ENCODE results near the gene C1RL. TPM values are rescaled to one million over a fixed set of nuclear protein-coding genes. Genes with fewer than 3 reads are reported as not detected.

C1RL gene
- total and polyA plus RNA-seq, 2 experiments from 2014 or later = 26.4 to 64.5 TPM

DNA sequence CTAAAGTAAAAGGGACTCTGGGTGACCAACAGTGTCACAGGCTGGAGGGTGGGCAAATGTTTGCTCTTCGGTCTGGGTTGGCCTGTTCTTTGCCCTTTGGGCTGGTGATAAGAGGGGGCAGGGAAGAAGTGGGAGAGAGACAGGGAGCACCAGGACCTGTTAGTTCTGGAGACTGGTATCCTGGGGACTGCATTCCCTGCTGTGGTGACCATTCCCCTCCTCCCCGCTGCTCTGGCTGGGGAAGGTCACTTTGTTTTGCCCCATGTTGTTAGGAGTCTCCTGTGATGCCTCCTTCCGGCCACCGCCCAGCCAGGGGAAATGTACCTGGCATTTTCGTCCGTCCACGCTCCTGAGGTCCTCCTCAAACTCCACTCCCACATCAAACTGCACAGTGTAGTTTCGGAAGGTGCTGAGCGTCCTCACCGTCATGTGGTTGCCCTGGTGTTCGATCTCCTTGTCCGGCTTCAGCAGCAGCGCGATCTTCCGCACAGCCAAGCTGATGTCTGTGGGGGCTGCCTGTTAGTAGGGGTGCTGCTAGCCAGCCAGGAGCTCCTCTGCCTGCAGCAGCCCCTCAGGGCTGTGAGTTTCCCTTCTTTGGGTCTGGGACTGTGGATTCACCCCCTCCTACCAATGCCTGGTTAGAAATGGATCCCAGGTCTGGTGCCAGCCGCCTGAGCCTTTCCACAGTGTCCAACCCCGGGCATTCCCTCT, 19.1 kb upstream of the C1RL start:
- 75% methylated on average over 17 of the region's 17 CpGs for whole genome bisulfite sequencing (ENCODE audit: low lambda C conversion rate, missing lambda C conversion rate)
- Histone ChIP-seq H3K36me3 (replicated peaks; ENCODE audit: insufficient read depth, low read depth) (no peaks in the 10 kb centered on the region), H3K4me3 (no peak overlapping the region), H3K9me3 (ENCODE audit: low read depth) (no peaks in the 10 kb centered on the region), H4K20me1 (ENCODE audit: insufficient read depth, poor library complexity, severe bottlenecking) (no peaks in the 10 kb centered on the region), H3K27me3 (no peaks in the 10 kb centered on the region), H3K4me1 (ENCODE audit: insufficient read depth) (peaks cover 6% of the 10 kb centered on the region), H3K4me2 (peak overlapping the region; percentile 100), H3K27ac (peak overlapping the region; percentile 89), H3K9me2 (replicated peaks; ENCODE audit: insufficient read depth) (no peaks in the 10 kb centered on the region), H3K79me2 (peaks cover 7% of the 10 kb centered on the region), H2AFZ (no peak overlapping the region)
- no peak for TF ChIP-seq CTCF (IDR thresholded peaks at IDR 0.05; ENCODE audit: poor library complexity)
- no peak for TF ChIP-seq EZH2 (IDR thresholded peaks at IDR 0.05; ENCODE audit: borderline replicate concordance)
- no peak for TF ChIP-seq EZH2phosphoT487 (IDR thresholded peaks at IDR 0.05; ENCODE audit: low read depth, severe bottlenecking, unreplicated experiment)
- DNase-seq (ENCODE audit: low spot score) = no peak

DNA sequence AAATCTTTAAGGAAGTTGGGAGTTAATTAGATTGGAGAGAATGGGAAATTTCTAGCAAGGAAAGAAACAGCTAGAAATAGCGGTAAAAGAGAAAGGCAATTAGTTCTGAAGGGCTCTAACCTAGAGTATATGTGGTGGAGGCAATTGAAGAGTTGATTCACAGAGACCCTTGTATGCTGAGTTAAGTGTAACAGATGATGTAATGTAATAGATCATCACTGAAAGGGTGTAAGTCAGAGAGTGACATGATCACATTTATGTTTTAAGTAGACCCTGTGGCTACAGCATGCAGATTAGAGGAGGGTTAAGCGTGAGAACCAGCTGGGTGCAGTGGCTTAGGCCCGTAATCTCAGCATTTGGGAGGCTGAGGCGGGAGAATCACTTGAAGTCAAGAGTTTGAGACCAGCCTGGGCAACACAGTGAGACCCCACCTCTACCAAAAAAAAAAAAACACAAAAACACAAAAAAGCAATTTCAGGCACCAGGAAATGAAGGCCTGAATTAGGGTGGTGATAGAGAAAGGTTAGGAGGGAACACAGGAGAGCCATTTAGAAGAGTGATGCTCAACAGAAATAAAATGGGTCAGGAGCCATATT, 16.7 kb upstream of the C1RL start:
- Histone ChIP-seq H2AFZ (no peak overlapping the region), H3K9me3 (ENCODE audit: low read depth) (no peaks in the 10 kb centered on the region), H3K9me2 (replicated peaks; ENCODE audit: insufficient read depth) (no peaks in the 10 kb centered on the region), H3K4me1 (ENCODE audit: insufficient read depth) (peaks cover 6% of the 10 kb centered on the region), H3K79me2 (no peaks in the 10 kb centered on the region), H3K4me2 (no peak overlapping the region), H3K4me3 (no peak overlapping the region), H3K27ac (no peak overlapping the region), H4K20me1 (ENCODE audit: insufficient read depth, poor library complexity, severe bottlenecking) (no peaks in the 10 kb centered on the region), H3K27me3 (no peaks in the 10 kb centered on the region), H3K36me3 (replicated peaks; ENCODE audit: insufficient read depth, low read depth) (no peaks in the 10 kb centered on the region)
- DNase-seq (ENCODE audit: low spot score) = no peak
- 87% methylated on average over 4 of the region's 4 CpGs for WGBS (ENCODE audit: low lambda C conversion rate, missing lambda C conversion rate)
- TF ChIP-seq EZH2phosphoT487 (IDR thresholded peaks at IDR 0.05; ENCODE audit: low read depth, severe bottlenecking, unreplicated experiment) (no peak), EZH2 (IDR thresholded peaks at IDR 0.05; ENCODE audit: borderline replicate concordance) (no peak), CTCF (IDR thresholded peaks at IDR 0.05; ENCODE audit: poor library complexity) (no peak)

DNA sequence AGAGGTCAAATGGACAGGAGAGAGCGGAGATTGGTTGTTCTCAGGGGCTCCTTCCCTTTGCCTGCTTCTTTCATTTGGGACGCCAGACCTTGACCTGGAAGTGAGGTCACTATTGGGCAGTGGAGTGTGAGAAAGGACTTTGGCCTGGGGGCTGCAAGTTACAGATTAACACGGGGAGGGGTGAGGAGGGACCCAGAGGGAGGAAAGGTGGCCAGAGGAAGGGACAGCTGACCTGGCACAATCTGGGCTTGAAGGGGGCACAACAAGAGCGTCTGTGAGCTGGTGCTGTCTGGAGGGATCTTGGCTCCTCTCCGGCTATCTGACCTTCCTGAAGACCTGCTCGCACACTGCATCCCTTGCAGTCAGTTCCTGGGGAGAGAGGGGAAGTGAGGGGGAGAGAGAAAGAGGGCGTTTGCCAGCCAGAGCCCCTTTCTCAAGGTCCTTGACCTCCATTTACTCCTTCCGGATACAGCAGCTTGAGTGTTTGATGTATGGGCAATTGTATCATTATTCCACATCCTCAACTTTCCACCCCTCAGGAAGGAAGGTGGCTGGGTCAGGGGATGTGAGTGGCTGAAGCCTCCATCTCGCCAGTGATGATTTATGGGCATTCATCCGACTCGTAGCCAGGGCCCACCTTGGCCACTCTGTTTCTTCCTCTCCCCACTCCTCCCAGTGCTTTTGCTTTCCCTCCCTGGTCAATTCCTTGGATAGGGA, 14.9 kb upstream of the C1RL start:
- H4K20me1 ChIP-seq (ENCODE audit: insufficient read depth, poor library complexity, severe bottlenecking) = no peaks in the 10 kb centered on the region
- H3K27me3 ChIP-seq = no peaks in the 10 kb centered on the region
- H2AFZ ChIP-seq = no peak overlapping the region
- H3K36me3 ChIP-seq (replicated peaks; ENCODE audit: insufficient read depth, low read depth) = no peaks in the 10 kb centered on the region
- H3K9me3 ChIP-seq (ENCODE audit: low read depth) = no peaks in the 10 kb centered on the region
- WGBS (ENCODE audit: low lambda C conversion rate, missing lambda C conversion rate) = 72% methylated on average over 11 of the region's 11 CpGs
- H3K79me2 ChIP-seq = no peaks in the 10 kb centered on the region
- no peak overlapping the region for H3K4me3 ChIP-seq
- H3K4me2 ChIP-seq = peak overlapping the region; percentile 33
- TF ChIP-seq EZH2phosphoT487 (IDR thresholded peaks at IDR 0.05; ENCODE audit: low read depth, severe bottlenecking, unreplicated experiment) = no peak
- H3K9me2 ChIP-seq (replicated peaks; ENCODE audit: insufficient read depth) = no peaks in the 10 kb centered on the region
- H3K4me1 ChIP-seq (ENCODE audit: insufficient read depth) = no peaks in the 10 kb centered on the region
- peak; percentile 33 for DNase-seq (ENCODE audit: low spot score)
- peak overlapping the region; percentile 57 for H3K27ac ChIP-seq

All from hepatocyte (in vitro differentiated cells).